Liver (tissue), 9 donors: ENCODE data around the gene ATG2A. TPM values are rescaled to one million over a fixed set of nuclear protein-coding genes. Genes with fewer than 3 reads are reported as not detected.

ENCODE experiments used
- DNase-seq: peaks from one replicate; pipeline ENCODE4 v3.0.0-alpha.2; 2017; ENCODE audit warnings: low spot score
- H3K27ac ChIP-seq, 2 donors: one replicate each; pipeline ENCODE4 v1.7.0; 2013; ENCODE audit warnings: inconsistent platforms in 2 of 2, low read length in 2 of 2, control low read depth in 1 of 2, low read depth in 1 of 2, mild to moderate bottlenecking in 1 of 2
- H3K27me3 ChIP-seq, 4 donors: one replicate each; pipeline versions ENCODE4 v1.6.1 to v1.7.0; 2013; ENCODE audit warnings: low read length in 3 of 4, inconsistent platforms in 1 of 4, mild to moderate bottlenecking in 1 of 4, moderate library complexity in 1 of 4; ENCODE audit not compliant: control insufficient read depth in 4 of 4, insufficient read depth in 4 of 4
- H3K36me3 ChIP-seq, 4 donors: one replicate each; pipeline versions ENCODE4 v1.6.1 to v1.7.0; 2013; ENCODE audit warnings: low read length in 3 of 4, mild to moderate bottlenecking in 3 of 4, low read depth in 1 of 4, moderate library complexity in 1 of 4; ENCODE audit not compliant: control insufficient read depth in 4 of 4, insufficient read depth in 3 of 4
- H3K4me1 ChIP-seq, 4 donors: one replicate each; pipeline versions ENCODE4 v1.6.1 to v1.7.0; 2013; ENCODE audit warnings: low read length in 3 of 4, mild to moderate bottlenecking in 3 of 4, moderate library complexity in 1 of 4; ENCODE audit not compliant: control insufficient read depth in 4 of 4, insufficient read depth in 4 of 4
- H3K4me3 ChIP-seq, 3 donors: one replicate each; pipeline versions ENCODE4 v1.6.1 to v1.7.0; 2013; ENCODE audit warnings: low read length in 3 of 3, control low read depth in 1 of 3, low read depth in 1 of 3, mild to moderate bottlenecking in 1 of 3
- H3K9ac ChIP-seq, 2 donors: one replicate each; pipeline ENCODE4 v1.7.0; 2013; ENCODE audit warnings: low read length in 2 of 2, mild to moderate bottlenecking in 2 of 2, moderate library complexity in 2 of 2, control low read depth in 1 of 2, low read depth in 1 of 2
- H3K9me3 ChIP-seq, 4 donors: one replicate each; pipeline versions ENCODE4 v1.6.1 to v1.7.0; 2013; ENCODE audit warnings: low read length in 3 of 4; ENCODE audit not compliant: control insufficient read depth in 4 of 4
- CTCF ChIP-seq: fragments of 150-350 bp; IDR thresholded peaks from 2 replicates; pipeline ENCODE4 v1.5.1; 2017; ENCODE audit warnings: improper control_type of control experiment, low read depth, low read length; ENCODE audit not compliant: missing input control
- EGR1 ChIP-seq, 2 donors: IDR thresholded peaks; 2 replicates each; pipeline ENCODE4 v1.6.1; 2016 to 2018; ENCODE audit warnings: antibody characterized with exemption in 2 of 2, low read depth in 2 of 2
- FOXA1 ChIP-seq: IDR thresholded peaks from 2 replicates; pipeline ENCODE4 v1.6.1; 2016; ENCODE audit warnings: antibody characterized with exemption
- FOXA2 ChIP-seq: IDR thresholded peaks from 2 replicates; pipeline ENCODE4 v1.6.1; 2016; ENCODE audit warnings: antibody characterized with exemption
- GABPA ChIP-seq, 2 donors: IDR thresholded peaks in 1 of 2; conservative IDR thresholded peaks in 1 of 2; 2 replicates each; pipeline ENCODE4 v1.6.1; 2016; ENCODE audit warnings: antibody characterized with exemption in 2 of 2, mild to moderate bottlenecking in 1 of 2, moderate library complexity in 1 of 2
- HNF4A ChIP-seq, 2 donors: conservative IDR thresholded peaks; 2 replicates each; pipeline ENCODE4 v1.6.1; 2016; ENCODE audit warnings: antibody characterized with exemption in 2 of 2, mild to moderate bottlenecking in 2 of 2
- HNF4G ChIP-seq: IDR thresholded peaks from 2 replicates; pipeline ENCODE4 v1.6.1; 2016; ENCODE audit warnings: antibody characterized with exemption
- JUND ChIP-seq, 2 donors: IDR thresholded peaks; 2 replicates each; pipeline ENCODE4 v1.6.1; 2016; ENCODE audit warnings: antibody characterized with exemption in 2 of 2
- NR2F2 ChIP-seq: IDR thresholded peaks from 2 replicates; pipeline ENCODE4 v1.6.1; 2016; ENCODE audit warnings: antibody characterized with exemption
- RAD21 ChIP-seq, 2 donors: IDR thresholded peaks; 2 replicates each; pipeline ENCODE4 v1.6.1; 2016; ENCODE audit warnings: antibody characterized with exemption in 2 of 2, mild to moderate bottlenecking in 2 of 2
- RXRA ChIP-seq, 2 donors: IDR thresholded peaks; 2 replicates each; pipeline ENCODE4 v1.6.1; 2017 to 2018; ENCODE audit warnings: antibody characterized with exemption in 2 of 2, mild to moderate bottlenecking in 1 of 2
- SP1 ChIP-seq: IDR thresholded peaks from 2 replicates; pipeline ENCODE4 v1.6.1; 2018; ENCODE audit warnings: antibody characterized with exemption, mild to moderate bottlenecking
- TAF1 ChIP-seq: conservative IDR thresholded peaks from 2 replicates; pipeline ENCODE4 v1.6.1; 2016; ENCODE audit warnings: antibody characterized with exemption, mild to moderate bottlenecking
- YY1 ChIP-seq: IDR thresholded peaks from 2 replicates; pipeline ENCODE4 v1.6.1; 2016; ENCODE audit warnings: antibody characterized with exemption, mild to moderate bottlenecking
- ZBTB33 ChIP-seq: IDR thresholded peaks from 2 replicates; pipeline ENCODE4 v1.6.1; 2016; ENCODE audit warnings: antibody characterized with exemption
- WGBS: extraction: QIAGEN DNeasy Blood & Tissue Kit; methylation state at CpG from one replicate; pipeline ENCODE4 v1.1.7; 2013; 5-methylcytosine and 5-hydroxymethylcytosine counted together
- polyA plus RNA-seq, 2 donors: library from polyadenylated mRNA; stranded (reverse) in 1 of 2; unstranded in 1 of 2; fragments of 200-250 nt in 1 of 2; fragments of >200 nt in 1 of 2; fragmentation: Nextera tagmentation in 1 of 2; extraction: Ambion mirVana in 1 of 2; gene quantifications; one replicate each; pipeline versions ENCODE4 v1.2.1 to v1.2.3, GENCODE V29; 2013 to 2015
- total RNA-seq, 2 donors: library from RNA; depleted of rRNA; stranded (reverse); fragments of >200 nt; gene quantifications; one replicate each; pipeline ENCODE4 v1.2.3, GENCODE V29; 2014
- TF ChIP-seq, protein P1 (sequence below): IDR thresholded peaks from 2 replicates; pipeline ENCODE4 v1.6.1; 2016; ENCODE audit warnings: antibody characterized with exemption
- TF ChIP-seq, protein P2 (sequence below): IDR thresholded peaks from 2 replicates; pipeline ENCODE4 v1.6.1; 2016; ENCODE audit warnings: antibody characterized with exemption, mild to moderate bottlenecking
- TF ChIP-seq, protein P3 (sequence below): IDR thresholded peaks from 2 replicates; pipeline ENCODE4 v1.6.1; 2016; ENCODE audit warnings: antibody characterized with exemption
- donor health status: healthy.
- donor health status: healthy.
- donor health status: healthy.
- donor health status: healthy.
- donor health status: healthy.

The ATG2A gene
- total and polyA plus RNA-seq, 4 donors: 15.6 to 34.1 (median 23.0) TPM

GRCh38 chr11:64951529-64951928 lies 34.5 kb upstream of the ATG2A start:
- WGBS: 67% methylated on average over 4 of the region's 4 CpGs
- TF ChIP-seq RXRA (IDR thresholded peaks at IDR 0.05): no peak

GRCh38 chr11:64947208-64947814 lies 30.3 kb upstream of the ATG2A start:
- H3K4me1 ChIP-seq: no peaks in the 10 kb centered on the region
- H3K4me3 ChIP-seq: no peak overlapping the region
- no peak for DNase-seq
- H3K9me3 ChIP-seq: no peaks in the 10 kb centered on the region
- H3K27me3 ChIP-seq: no peaks in the 10 kb centered on the region
- WGBS: 78% methylated on average over 5 of the region's 5 CpGs
- H3K27ac ChIP-seq: no peak overlapping the region
- H3K9ac ChIP-seq: no peak overlapping the region
- TF ChIP-seq SP1: no peak
- no peak for TF ChIP-seq YY1
- TF ChIP-seq RAD21 (IDR thresholded peaks at IDR 0.05): peak in 1 of 2 donors; percentile 27
- TF ChIP-seq EGR1 (IDR thresholded peaks at IDR 0.05; ENCODE audit: low read depth in 2 of 2): no peak
- no peaks in the 10 kb centered on the region for H3K36me3 ChIP-seq

More at GRCh38 chr11:64951529-64951928, 34.5 kb upstream of the ATG2A start:
- no peaks in the 10 kb centered on the region for H3K4me1 ChIP-seq
- DNase-seq: no peak
- no peaks in the 10 kb centered on the region for H3K9me3 ChIP-seq
- no peak overlapping the region for H3K27ac ChIP-seq
- no peak overlapping the region for H3K9ac ChIP-seq
- H3K36me3 ChIP-seq: no peaks in the 10 kb centered on the region
- no peaks in the 10 kb centered on the region for H3K27me3 ChIP-seq
- no peak overlapping the region for H3K4me3 ChIP-seq

DNA sequence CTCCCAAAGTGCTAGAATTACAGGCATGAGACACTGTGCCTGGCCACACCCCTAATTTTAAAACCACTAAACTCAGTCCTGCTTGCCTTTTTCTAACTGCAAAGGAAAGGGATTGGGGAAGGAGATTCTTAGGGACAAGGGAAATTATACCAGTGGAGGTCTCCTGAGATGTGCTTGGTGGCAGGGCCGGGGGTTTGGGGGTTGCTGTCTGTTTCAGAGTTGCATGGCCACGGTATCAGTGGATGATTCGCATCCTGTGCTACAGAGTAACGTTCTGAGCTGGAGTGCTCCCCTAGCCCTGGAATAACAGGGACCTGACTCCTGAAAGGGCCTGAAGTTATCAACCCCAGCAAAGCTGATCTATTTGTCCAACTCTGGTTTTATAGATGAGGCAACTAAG lies 19.5 kb upstream of the ATG2A start:
- WGBS: 82% methylated on average over 4 of the region's 4 CpGs
- no peak overlapping the region for H3K9ac ChIP-seq
- H3K36me3 ChIP-seq: peaks cover 0 to 25% (median 6%) of the 10 kb centered on the region in 4 donors
- H3K27ac ChIP-seq: no peak overlapping the region
- no peak overlapping the region for H3K4me3 ChIP-seq
- H3K4me1 ChIP-seq: no peaks in the 10 kb centered on the region
- no peak for DNase-seq
- H3K9me3 ChIP-seq: no peaks in the 10 kb centered on the region
- H3K27me3 ChIP-seq: no peaks in the 10 kb centered on the region
- TF ChIP-seq JUND (IDR thresholded peaks at IDR 0.05) (no peak), RAD21 (IDR thresholded peaks at IDR 0.05) (no peak), TAF1 (no peak), YY1 (no peak), FOXA2 (no peak), NR2F2 (no peak), GABPA (IDR thresholded peaks at IDR 0.05 in 1 of 2, conservative IDR thresholded peaks at IDR 0.05 in 1 of 2) (no peak), ZBTB33 (no peak), RXRA (IDR thresholded peaks at IDR 0.05) (no peak), HNF4G (no peak), EGR1 (IDR thresholded peaks at IDR 0.05; ENCODE audit: low read depth in 2 of 2) (no peak), SP1 (no peak), CTCF (no peak), FOXA1 (no peak), HNF4A (conservative IDR thresholded peaks at IDR 0.05) (no peak)
- TF ChIP-seq, protein P1, sequence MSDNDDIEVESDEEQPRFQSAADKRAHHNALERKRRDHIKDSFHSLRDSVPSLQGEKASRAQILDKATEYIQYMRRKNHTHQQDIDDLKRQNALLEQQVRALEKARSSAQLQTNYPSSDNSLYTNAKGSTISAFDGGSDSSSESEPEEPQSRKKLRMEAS: no peak
- TF ChIP-seq, protein P2, sequence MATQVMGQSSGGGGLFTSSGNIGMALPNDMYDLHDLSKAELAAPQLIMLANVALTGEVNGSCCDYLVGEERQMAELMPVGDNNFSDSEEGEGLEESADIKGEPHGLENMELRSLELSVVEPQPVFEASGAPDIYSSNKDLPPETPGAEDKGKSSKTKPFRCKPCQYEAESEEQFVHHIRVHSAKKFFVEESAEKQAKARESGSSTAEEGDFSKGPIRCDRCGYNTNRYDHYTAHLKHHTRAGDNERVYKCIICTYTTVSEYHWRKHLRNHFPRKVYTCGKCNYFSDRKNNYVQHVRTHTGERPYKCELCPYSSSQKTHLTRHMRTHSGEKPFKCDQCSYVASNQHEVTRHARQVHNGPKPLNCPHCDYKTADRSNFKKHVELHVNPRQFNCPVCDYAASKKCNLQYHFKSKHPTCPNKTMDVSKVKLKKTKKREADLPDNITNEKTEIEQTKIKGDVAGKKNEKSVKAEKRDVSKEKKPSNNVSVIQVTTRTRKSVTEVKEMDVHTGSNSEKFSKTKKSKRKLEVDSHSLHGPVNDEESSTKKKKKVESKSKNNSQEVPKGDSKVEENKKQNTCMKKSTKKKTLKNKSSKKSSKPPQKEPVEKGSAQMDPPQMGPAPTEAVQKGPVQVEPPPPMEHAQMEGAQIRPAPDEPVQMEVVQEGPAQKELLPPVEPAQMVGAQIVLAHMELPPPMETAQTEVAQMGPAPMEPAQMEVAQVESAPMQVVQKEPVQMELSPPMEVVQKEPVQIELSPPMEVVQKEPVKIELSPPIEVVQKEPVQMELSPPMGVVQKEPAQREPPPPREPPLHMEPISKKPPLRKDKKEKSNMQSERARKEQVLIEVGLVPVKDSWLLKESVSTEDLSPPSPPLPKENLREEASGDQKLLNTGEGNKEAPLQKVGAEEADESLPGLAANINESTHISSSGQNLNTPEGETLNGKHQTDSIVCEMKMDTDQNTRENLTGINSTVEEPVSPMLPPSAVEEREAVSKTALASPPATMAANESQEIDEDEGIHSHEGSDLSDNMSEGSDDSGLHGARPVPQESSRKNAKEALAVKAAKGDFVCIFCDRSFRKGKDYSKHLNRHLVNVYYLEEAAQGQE: no peak
- TF ChIP-seq, protein P3, sequence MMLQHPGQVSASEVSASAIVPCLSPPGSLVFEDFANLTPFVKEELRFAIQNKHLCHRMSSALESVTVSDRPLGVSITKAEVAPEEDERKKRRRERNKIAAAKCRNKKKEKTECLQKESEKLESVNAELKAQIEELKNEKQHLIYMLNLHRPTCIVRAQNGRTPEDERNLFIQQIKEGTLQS: no peak
